Measurements from ENCODE around the gene ENTPD1.
"Not testable (repeated sequence)": the region's sequence is repeated elsewhere in the genome, so short reads cannot be mapped to it uniquely, and the experiment has no call there.

ENTPD1 gene, protein sequence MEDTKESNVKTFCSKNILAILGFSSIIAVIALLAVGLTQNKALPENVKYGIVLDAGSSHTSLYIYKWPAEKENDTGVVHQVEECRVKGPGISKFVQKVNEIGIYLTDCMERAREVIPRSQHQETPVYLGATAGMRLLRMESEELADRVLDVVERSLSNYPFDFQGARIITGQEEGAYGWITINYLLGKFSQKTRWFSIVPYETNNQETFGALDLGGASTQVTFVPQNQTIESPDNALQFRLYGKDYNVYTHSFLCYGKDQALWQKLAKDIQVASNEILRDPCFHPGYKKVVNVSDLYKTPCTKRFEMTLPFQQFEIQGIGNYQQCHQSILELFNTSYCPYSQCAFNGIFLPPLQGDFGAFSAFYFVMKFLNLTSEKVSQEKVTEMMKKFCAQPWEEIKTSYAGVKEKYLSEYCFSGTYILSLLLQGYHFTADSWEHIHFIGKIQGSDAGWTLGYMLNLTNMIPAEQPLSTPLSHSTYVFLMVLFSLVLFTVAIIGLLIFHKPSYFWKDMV

DNA sequence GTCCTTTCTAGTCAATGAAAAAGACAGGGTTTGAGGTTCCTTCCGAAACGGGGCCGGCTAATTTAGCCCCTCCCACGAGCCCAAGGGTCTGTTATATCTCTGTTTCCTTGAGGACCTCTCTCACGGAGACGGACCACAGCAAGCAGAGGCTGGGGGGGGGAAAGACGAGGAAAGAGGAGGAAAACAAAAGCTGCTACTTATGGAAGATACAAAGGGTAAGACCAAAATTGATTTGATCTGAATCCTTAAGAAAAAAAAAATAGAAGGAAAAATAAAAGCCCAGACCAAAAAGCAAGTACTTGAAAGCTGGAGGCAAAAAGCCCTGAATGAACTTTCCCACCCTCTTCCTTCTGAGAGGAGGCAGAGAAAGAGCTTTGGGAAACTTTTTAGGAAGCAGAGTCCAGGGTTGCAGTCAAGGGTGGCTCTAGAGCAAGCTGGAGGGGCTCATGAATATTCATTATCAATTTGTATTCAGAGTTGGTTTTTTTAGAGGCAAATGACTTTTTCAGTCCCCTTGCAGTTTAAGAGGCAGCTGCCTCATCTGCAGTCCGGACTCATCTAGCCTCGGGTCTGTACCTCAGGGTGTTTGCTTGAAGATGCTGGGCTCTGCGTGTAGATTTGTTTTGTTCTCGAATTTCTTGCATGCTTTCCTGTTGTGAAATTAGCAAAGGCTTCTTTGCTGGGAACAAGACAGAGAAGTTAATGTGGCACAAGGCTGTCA, at the start of gene ENTPD1:
Gene ENTPD1, plus strand, starts transcription at position 123 of the 721 bp plus-strand sequence. Its CDS starts 77 bp downstream, at position 200.
- H3K4me3 ChIP-seq (ENCODE audit: control insufficient read depth, low read depth, low read length): no peak within 1 kb of the TSS
- TF ChIP-seq, protein P1, sequence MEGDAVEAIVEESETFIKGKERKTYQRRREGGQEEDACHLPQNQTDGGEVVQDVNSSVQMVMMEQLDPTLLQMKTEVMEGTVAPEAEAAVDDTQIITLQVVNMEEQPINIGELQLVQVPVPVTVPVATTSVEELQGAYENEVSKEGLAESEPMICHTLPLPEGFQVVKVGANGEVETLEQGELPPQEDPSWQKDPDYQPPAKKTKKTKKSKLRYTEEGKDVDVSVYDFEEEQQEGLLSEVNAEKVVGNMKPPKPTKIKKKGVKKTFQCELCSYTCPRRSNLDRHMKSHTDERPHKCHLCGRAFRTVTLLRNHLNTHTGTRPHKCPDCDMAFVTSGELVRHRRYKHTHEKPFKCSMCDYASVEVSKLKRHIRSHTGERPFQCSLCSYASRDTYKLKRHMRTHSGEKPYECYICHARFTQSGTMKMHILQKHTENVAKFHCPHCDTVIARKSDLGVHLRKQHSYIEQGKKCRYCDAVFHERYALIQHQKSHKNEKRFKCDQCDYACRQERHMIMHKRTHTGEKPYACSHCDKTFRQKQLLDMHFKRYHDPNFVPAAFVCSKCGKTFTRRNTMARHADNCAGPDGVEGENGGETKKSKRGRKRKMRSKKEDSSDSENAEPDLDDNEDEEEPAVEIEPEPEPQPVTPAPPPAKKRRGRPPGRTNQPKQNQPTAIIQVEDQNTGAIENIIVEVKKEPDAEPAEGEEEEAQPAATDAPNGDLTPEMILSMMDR (IDR thresholded peaks at IDR 0.05; ENCODE audit: control insufficient read depth, insufficient read depth, low read depth, low read length, missing control alignments): no peak
- DNase-seq (ENCODE audit: low read depth): no peak

DNA sequence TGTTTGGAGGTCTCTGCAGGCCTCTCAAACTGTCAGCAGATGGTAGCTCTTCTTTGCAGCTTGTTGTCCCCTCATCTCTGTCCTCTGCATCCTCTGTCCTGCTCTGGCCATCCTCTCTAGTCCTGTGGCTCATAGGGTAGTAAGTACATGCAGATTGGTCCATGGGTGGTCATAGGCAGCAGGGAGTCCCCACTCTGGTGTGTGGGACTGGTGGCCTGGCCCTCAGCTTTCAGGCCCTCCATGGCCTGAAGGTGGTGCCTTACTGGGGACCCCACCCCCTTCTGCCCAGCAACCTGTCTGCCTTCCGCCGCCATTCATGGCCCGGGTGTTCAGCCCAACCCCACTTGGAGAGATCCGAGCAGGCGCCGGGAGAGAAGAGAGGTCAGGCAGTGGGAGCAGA, 49.4 kb upstream of the ENTPD1 start:
- TF ChIP-seq, protein P1 (IDR thresholded peaks at IDR 0.05; ENCODE audit: control insufficient read depth, insufficient read depth, low read depth, low read length, missing control alignments): no peak
- H3K4me3 ChIP-seq (ENCODE audit: control insufficient read depth, low read depth, low read length): no peak overlapping the region
- no peak for DNase-seq (ENCODE audit: low read depth)

DNA sequence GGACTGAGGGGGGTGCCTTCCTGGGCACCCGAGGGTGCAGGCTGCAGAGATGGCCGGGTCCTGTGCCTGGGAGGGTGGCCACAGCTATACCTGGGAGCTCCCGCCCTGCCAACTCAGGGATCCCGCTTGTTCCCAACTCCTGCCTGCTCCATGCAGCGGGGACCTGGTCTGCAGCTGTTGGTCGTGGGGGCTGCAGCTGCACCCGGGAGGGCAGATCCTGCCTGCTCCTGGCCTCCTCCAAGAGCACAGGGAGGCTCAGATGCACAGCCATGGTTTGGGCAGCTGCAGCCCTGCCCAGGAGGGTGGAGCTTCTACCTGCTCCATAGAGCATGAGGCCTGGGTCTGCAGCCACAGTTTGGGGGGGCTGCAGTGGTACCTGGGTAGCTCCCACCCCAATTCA, 49.0 kb upstream of the ENTPD1 start:
- TF ChIP-seq, protein P1 (IDR thresholded peaks at IDR 0.05; ENCODE audit: control insufficient read depth, insufficient read depth, low read depth, low read length, missing control alignments): no peak
- no peak overlapping the region for H3K4me3 ChIP-seq (ENCODE audit: control insufficient read depth, low read depth, low read length)
- DNase-seq (ENCODE audit: low read depth): no peak

DNA sequence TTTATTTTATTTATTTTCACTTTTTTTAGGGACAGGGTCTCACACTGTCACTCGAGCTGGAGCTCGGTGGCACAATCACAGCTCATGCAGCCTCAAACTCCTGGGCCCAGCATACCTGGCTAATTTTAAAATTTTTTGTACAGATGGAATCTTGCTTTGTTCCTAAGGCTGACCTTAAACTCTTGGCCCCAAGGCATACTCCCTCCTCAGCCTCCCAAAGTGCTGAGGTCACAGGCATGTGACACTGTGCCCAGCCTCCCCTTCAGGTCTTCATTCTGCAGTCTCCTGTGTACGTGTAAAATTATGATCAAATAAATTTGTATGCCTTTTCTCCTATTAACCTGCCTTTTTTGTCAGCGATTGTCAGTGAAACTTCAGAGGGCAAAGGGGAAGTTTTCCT, 44.5 kb upstream of the ENTPD1 start:
- no peak overlapping the region for H3K4me3 ChIP-seq (ENCODE audit: control insufficient read depth, low read depth, low read length)
- TF ChIP-seq, protein P1 (IDR thresholded peaks at IDR 0.05; ENCODE audit: control insufficient read depth, insufficient read depth, low read depth, low read length, missing control alignments): no peak
- no peak for DNase-seq (ENCODE audit: low read depth)

DNA sequence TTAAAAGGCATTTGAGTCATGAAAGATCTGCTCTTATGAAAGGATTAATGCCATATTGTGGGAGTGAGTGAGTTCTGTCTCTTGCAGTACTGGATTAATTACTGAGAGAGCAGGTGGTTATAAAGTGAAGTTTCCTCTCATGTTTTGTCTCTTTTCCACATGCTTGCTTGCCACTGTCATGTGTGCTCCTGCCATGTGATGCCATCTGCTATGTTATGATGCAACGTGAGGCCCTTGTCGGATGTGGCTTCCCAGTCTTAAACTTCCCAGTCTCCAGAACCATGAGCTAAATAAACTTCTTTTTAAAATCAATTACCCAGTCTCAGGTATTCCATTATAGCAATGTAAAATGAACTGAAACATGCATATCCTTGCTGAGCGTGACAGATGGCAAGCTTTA, 39.5 kb upstream of the ENTPD1 start:
- no peak overlapping the region for H3K4me3 ChIP-seq (ENCODE audit: control insufficient read depth, low read depth, low read length)
- TF ChIP-seq, protein P1 (IDR thresholded peaks at IDR 0.05; ENCODE audit: control insufficient read depth, insufficient read depth, low read depth, low read length, missing control alignments): no peak
- no peak for DNase-seq (ENCODE audit: low read depth)

DNA sequence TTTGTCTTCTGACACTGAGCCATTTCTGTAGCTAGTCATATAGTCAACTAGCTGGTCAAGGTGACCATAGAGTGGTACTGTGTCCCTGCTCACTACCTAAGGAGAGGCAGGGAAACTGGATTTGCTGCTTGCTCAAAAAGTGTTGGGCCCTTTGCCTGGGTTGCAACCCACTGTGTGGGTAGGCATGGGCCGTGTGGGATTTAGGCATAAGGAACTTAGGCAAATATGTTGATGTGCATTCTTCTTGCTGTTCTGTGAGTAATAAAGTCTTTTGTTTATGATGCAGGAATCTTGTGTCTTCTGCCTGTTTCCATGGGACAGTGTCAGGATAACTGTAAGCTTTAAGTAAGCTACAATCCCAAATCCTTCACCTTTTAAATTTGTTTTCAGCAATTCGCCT, 39.1 kb upstream of the ENTPD1 start:
- TF ChIP-seq, protein P1 (IDR thresholded peaks at IDR 0.05; ENCODE audit: control insufficient read depth, insufficient read depth, low read depth, low read length, missing control alignments): no peak
- DNase-seq (ENCODE audit: low read depth): no peak
- H3K4me3 ChIP-seq (ENCODE audit: control insufficient read depth, low read depth, low read length): no peak overlapping the region

DNA sequence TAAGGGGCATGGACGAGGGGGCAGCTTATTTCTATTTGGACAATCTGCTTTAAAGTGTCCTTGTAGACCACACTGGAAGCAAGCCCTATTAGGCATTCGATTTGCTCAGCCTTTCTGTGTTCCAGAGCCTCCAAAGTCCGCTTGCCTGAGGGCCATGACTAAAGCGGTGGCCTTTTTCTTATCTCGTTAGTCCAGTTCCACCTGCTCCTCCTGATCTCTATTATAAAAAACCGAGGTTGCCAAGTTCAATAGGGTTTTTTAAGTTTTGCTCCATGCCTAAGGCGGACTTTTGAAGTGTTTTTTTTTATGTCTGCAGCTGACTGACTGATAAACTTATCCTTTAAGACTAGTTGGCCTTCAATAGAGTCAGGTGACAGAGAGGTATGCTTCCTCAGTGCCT, 35.2 kb upstream of the ENTPD1 start:
- not testable (repeated sequence) for H3K4me3 ChIP-seq (ENCODE audit: control insufficient read depth, low read depth, low read length)

DNA sequence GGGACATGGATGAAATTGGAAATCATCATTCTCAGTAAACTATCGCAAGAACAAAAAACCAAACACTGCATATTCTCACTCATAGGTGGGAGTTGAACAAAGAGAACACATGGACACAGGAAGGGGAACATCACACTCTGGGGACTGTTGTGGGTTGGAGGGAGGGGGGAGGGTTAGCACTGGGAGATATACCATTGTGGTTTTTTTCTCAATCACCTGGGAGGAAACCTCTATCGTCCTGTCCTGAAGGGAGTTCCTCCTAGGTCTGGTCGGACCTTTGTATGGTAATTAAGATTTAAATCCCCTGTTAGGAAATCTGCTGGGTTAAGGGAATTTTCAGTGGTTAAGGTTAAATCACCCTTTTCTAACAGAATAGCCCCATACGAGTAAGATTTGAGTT, 33.5 kb upstream of the ENTPD1 start:
- not testable (repeated sequence) for H3K4me3 ChIP-seq (ENCODE audit: control insufficient read depth, low read depth, low read length); DNase-seq (ENCODE audit: low read depth)

More for the DNA sequence above, 35.2 kb upstream of the ENTPD1 start:
- DNase-seq (ENCODE audit: low read depth): not testable (repeated sequence)

Data from AG09309 (cell line).